Activated B cell treated with CpG ODN at 0.5 μM for 24 hours (primary cell): ENCODE measurements around the gene TUSC1. TPM values are rescaled to one million over a fixed set of nuclear protein-coding genes. Genes with fewer than 3 reads are reported as not detected.

Experiments used
- ATAC-seq: fragments of 200-7000 bp; cut with Tn5 transposase; one replicate; pipeline ENCODE4 v1.10.0; 2021; ENCODE audit warnings: low read depth, mild to moderate bottlenecking, moderate library complexity
- CTCF ChIA-PET: fragments of 350-600 bp; sonication (Branson Sonifier 250); formaldehyde crosslinking; loops from one replicate; lab custom pipeline; 2021; ENCODE audit warnings: antibody characterized with exemption; lab: Charles Lee
- POLR2A ChIA-PET: fragments of 350-600 bp; sonication (Branson Sonifier 250); formaldehyde crosslinking; loops from one replicate; lab custom pipeline; 2021; ENCODE audit warnings: antibody characterized with exemption; lab: Charles Lee
- DNase-seq: peaks from one replicate; pipeline ENCODE4 v3.0.0; 2022
- H3K27ac Mint-ChIP-seq: one replicate; pipeline ENCODE4 v1.8.0; 2020; ENCODE audit warnings: mixed read lengths
- H3K27me3 Mint-ChIP-seq: one replicate; pipeline ENCODE4 v1.8.0; 2021; ENCODE audit warnings: mixed read lengths
- H3K36me3 Mint-ChIP-seq: one replicate; pipeline ENCODE4 v1.8.0; 2021; ENCODE audit warnings: low read depth, mixed read lengths
- H3K4me1 Mint-ChIP-seq: one replicate; pipeline ENCODE4 v1.8.0; 2021; ENCODE audit warnings: mixed read lengths
- H3K4me3 Mint-ChIP-seq: one replicate; pipeline ENCODE4 v1.8.0; 2020; ENCODE audit warnings: mild to moderate bottlenecking, mixed read lengths
- H3K9me3 Mint-ChIP-seq: one replicate; pipeline ENCODE4 v1.8.0; 2020; ENCODE audit warnings: mixed read lengths
- intact Hi-C: fragments of 100-400 bp; cut with micrococcal nuclease; formaldehyde crosslinking; loops from one replicate; pipeline ENCODE4 v1.15.1; 2024
- total RNA-seq: library from RNA; stranded (reverse); gene quantifications from 2 replicates; pipeline ENCODE4 v1.2.3, GENCODE V29; 2022
- TF ChIP-seq, protein P1 (sequence below): fragments of 200-600 bp; IDR thresholded peaks from one replicate; pipeline ENCODE4 v1.8.0; 2022; ENCODE audit warnings: antibody characterized with exemption, mild to moderate bottlenecking

Gene TUSC1
- total RNA-seq, 1 donor from 2014 or later = 0.64 TPM

DNA sequence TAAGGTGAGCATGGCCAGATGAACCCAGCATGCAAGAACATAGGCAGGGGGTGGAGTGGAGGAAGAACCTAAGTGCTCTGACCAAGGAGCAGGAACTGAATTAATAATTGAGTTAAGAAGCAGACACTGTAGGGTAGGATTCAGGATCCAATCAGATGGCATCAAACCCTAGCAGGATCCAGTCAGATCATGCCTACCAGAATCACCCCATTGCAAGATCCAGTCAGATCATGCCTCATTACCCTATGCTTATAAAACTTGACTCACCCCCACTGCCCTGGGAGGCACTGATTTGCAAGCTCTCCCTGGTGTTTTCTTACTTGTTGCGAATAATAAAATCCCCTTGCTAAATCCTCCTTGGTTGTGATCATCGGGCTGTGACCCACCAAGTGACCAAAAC lies 19.7 kb downstream of the TUSC1 start:
- intact Hi-C loops = no loop called here
- POLR2A ChIA-PET = no interaction called here
- Mint-ChIP-seq H3K9me3 (peaks cover 2% of the 10 kb centered on the region), H3K27ac (no peak overlapping the region), H3K27me3 (no peaks in the 10 kb centered on the region), H3K4me1 (no peaks in the 10 kb centered on the region), H3K36me3 (no peaks in the 10 kb centered on the region), H3K4me3 (no peak overlapping the region)
- CTCF ChIA-PET = no interaction called here
- ATAC-seq (no peak), DNase-seq (no peak)
- TF ChIP-seq, protein P1, sequence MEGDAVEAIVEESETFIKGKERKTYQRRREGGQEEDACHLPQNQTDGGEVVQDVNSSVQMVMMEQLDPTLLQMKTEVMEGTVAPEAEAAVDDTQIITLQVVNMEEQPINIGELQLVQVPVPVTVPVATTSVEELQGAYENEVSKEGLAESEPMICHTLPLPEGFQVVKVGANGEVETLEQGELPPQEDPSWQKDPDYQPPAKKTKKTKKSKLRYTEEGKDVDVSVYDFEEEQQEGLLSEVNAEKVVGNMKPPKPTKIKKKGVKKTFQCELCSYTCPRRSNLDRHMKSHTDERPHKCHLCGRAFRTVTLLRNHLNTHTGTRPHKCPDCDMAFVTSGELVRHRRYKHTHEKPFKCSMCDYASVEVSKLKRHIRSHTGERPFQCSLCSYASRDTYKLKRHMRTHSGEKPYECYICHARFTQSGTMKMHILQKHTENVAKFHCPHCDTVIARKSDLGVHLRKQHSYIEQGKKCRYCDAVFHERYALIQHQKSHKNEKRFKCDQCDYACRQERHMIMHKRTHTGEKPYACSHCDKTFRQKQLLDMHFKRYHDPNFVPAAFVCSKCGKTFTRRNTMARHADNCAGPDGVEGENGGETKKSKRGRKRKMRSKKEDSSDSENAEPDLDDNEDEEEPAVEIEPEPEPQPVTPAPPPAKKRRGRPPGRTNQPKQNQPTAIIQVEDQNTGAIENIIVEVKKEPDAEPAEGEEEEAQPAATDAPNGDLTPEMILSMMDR = no peak

DNA sequence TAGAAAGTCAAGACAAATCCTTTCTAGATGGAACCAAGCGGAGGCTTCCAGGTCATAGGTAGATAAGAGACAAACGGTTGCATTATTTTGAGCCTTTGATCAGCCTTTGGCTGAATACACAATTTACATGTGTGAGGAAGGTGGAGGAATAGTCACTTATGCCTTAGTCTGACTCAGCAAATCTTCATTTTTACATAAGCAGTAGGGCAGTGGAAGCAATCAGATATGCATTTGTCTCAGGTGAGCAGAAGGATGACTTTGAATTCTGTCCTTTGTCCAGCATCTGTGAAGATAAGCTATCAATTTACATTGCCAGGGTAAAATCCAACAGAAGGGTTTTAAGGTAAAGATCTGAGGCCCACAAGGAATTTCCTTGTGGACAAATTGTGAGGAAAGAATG lies 23.8 kb downstream of the TUSC1 start:
- DNase-seq = no peak
- POLR2A ChIA-PET = no interaction called here

DNA sequence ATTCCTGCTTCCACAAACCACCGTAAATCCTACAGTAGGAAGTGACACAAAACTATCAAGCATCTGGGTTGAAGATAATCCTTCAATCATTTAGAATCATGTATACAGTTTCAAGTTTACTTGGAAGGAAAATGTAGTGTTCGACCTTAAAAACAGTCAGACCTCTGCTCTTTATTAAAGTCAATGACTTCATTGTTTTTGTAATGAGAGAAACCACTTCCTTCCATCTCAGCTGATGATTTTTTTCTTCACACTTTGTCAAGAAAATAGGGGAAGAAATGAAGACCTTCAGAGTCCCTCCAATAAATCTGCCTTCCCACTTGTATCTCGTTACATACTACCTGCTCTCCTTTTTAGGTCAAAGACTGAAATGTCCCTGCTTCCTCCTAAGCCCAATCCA lies 30.1 kb downstream of the TUSC1 start:
- POLR2A ChIA-PET = no interaction called here
- Mint-ChIP-seq H3K27ac (no peak overlapping the region), H3K27me3 (no peaks in the 10 kb centered on the region), H3K4me1 (no peaks in the 10 kb centered on the region), H3K4me3 (no peak overlapping the region), H3K9me3 (peaks cover 4% of the 10 kb centered on the region), H3K36me3 (no peaks in the 10 kb centered on the region)
- TF ChIP-seq, protein P1 = no peak
- ATAC-seq (no peak), DNase-seq (no peak)
- intact Hi-C loops = loop anchor here (5.0 kb wide), 1 partner anchor 51 kb away; no protein-coding TSS in a partner anchor
- CTCF ChIA-PET = no interaction called here

More for the DNA sequence above, 23.8 kb downstream of the TUSC1 start:
- no peaks in the 10 kb centered on the region for H3K4me1 Mint-ChIP-seq
- peaks cover 2% of the 10 kb centered on the region for H3K9me3 Mint-ChIP-seq
- H3K27me3 Mint-ChIP-seq = no peaks in the 10 kb centered on the region
- CTCF ChIA-PET = no interaction called here
- H3K27ac Mint-ChIP-seq = no peak overlapping the region
- no peaks in the 10 kb centered on the region for H3K36me3 Mint-ChIP-seq
- ATAC-seq = no peak
- H3K4me3 Mint-ChIP-seq = no peak overlapping the region
- TF ChIP-seq, protein P1 = no peak
- intact Hi-C loops = no loop called here

DNA sequence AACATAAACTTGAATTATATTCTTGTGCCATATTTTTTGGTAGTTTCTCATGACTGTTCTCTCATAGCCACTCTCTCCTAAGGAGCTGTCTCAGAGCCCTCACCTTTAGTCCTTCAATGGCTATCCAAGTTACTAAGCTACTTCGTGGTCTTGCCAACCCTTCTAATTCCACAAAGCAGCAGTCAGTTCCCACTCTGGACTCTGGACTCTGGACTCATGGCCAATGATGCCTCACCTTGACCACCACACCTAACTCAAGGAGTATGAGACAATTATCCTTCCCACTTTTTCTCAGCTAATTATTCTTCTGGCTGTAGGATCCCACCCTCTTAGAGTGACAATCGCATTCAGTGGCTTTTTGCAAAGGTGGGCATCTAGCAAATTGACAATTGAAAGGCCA lies 42.2 kb downstream of the TUSC1 start:
- peaks cover 2% of the 10 kb centered on the region for H3K9me3 Mint-ChIP-seq
- H3K36me3 Mint-ChIP-seq = no peaks in the 10 kb centered on the region
- TF ChIP-seq, protein P1 = no peak
- no peak for ATAC-seq
- DNase-seq = no peak
- no peak overlapping the region for H3K4me3 Mint-ChIP-seq
- no peaks in the 10 kb centered on the region for H3K27me3 Mint-ChIP-seq
- ChIA-PET POLR2A (no interaction called here), CTCF (no interaction called here)
- no peaks in the 10 kb centered on the region for H3K4me1 Mint-ChIP-seq
- H3K27ac Mint-ChIP-seq = no peak overlapping the region
- intact Hi-C loops = no loop called here

DNA sequence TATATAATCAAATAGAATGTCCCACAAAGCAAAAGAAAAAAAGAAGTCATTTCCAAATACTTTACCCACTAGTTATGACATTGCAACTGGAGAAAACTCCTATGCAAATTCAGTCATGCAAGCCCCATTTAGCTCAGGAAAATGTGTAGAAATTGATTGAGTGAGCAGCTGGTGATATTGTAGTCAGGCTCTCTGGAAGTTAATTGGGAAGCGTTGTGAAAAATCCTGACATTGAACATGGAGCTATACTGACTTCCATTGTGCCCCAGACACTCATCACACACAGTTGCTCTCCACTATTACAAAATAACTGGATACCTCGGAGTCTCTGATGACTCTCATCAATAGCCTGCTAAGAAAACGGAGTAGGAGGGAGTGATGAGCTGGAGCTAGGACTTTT lies 49.0 kb downstream of the TUSC1 start:
- Mint-ChIP-seq H3K27ac (no peak overlapping the region), H3K4me3 (no peak overlapping the region), H3K9me3 (peaks cover 3% of the 10 kb centered on the region), H3K27me3 (no peaks in the 10 kb centered on the region), H3K36me3 (no peaks in the 10 kb centered on the region), H3K4me1 (no peaks in the 10 kb centered on the region)
- POLR2A ChIA-PET = no interaction called here
- TF ChIP-seq, protein P1 = no peak
- ATAC-seq (no peak), DNase-seq (no peak)
- intact Hi-C loops = no loop called here
- CTCF ChIA-PET = no interaction called here
